Progenitor cell of endocrine pancreas (in vitro differentiated cells): Measurements from ENCODE around the gene CEP63. TPM values are rescaled to one million over a fixed set of nuclear protein-coding genes. Genes with fewer than 3 reads are reported as not detected.

Source experiments
- DNase-seq: peaks from one replicate; pipeline ENCODE4 v3.0.0; 2021; ENCODE audit warnings: low spot score; ENCODE audit not compliant: unreplicated experiment
- H3K27ac Mint-ChIP-seq: 2 replicates; pipeline ENCODE4 v1.8.0; 2021; ENCODE audit warnings: mild to moderate bottlenecking, moderate library complexity, mixed read lengths
- H3K27me3 Mint-ChIP-seq: 2 replicates; pipeline ENCODE4 v1.8.0; 2021; ENCODE audit warnings: mixed read lengths
- H3K36me3 Mint-ChIP-seq: 2 replicates; pipeline ENCODE4 v1.8.0; 2022; ENCODE audit warnings: mixed read lengths; ENCODE audit not compliant: insufficient read depth
- H3K4me1 Mint-ChIP-seq: 2 replicates; pipeline ENCODE4 v1.8.0; 2021; ENCODE audit warnings: low read depth, mixed read lengths
- H3K4me3 Mint-ChIP-seq: 2 replicates; pipeline ENCODE4 v1.8.0; 2021; ENCODE audit warnings: low read depth, mild to moderate bottlenecking, moderate library complexity, mixed read lengths
- H3K9me3 Mint-ChIP-seq: 2 replicates; pipeline ENCODE4 v1.8.0; 2021; ENCODE audit warnings: low read depth, mixed read lengths
- CTCF ChIP-seq: fragments of 200-600 bp; sonication (generic); IDR thresholded peaks from one replicate; pipeline ENCODE4 v1.5.0; 2021; ENCODE audit warnings: antibody characterized with exemption, mild to moderate bottlenecking; ENCODE audit not compliant: unreplicated experiment
- total RNA-seq: library from RNA; stranded (reverse); gene quantifications from 2 replicates; pipeline ENCODE4 v1.2.1, GENCODE V29; 2021

The CEP63 gene
- total RNA-seq, 1 donor from 2014 or later: 25.7 TPM

DNA sequence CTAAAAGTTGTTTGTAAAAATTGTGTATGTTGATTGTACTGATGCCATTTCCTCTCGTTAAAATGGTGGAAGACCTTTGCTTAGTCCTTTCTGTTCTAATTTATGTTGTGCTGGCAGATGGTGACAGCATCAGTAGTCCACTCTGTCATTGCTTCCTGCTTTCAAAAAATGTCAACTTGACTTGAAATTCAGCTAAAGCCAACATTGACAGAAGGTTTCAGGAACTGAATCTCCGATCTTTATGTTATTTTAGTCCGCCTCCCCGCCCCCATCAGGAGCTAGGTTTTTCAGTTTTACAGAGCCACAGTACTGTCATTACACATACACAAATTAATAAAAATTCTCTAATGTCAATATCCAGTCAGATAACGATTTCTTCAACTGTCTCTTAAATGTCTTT is 1.5 kb downstream of the CEP63 start:
- Mint-ChIP-seq H3K4me1 (peaks cover 24% of the 10 kb centered on the region), H3K27me3 (no peaks in the 10 kb centered on the region), H3K27ac (no peak overlapping the region), H3K9me3 (no peaks in the 10 kb centered on the region), H3K4me3 (peak overlapping the region; percentile 99), H3K36me3 (peaks cover 8% of the 10 kb centered on the region)
- no peak for TF ChIP-seq CTCF
- no peak for DNase-seq

DNA sequence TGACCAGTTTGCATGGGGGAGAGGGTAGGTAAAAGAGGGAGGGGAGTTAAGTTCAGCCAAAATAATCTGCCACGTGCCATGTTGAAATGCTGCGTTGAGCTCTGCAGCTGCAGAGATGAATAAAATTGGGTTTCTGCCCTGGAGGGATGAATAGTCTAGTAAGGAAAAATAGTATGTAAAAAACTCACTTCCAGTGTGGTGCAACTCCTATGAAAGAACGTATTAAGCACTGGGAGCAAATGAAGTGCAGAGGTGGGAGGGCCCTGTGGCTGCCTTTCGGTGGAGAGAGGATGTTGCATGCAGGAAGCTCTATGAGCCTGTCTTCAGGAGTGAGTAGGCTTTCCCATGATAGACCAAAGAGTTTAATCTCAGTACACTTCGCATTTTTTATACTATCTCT is 8.6 kb downstream of the CEP63 start:
- Mint-ChIP-seq H3K4me1 (no peaks in the 10 kb centered on the region), H3K36me3 (peaks cover 28% of the 10 kb centered on the region), H3K4me3 (no peak overlapping the region), H3K27me3 (no peaks in the 10 kb centered on the region), H3K27ac (no peak overlapping the region), H3K9me3 (peaks cover 17% of the 10 kb centered on the region)
- no peak for DNase-seq
- TF ChIP-seq CTCF: no peak

GRCh38 chr3:134495980-134496379 is 10.1 kb downstream of the CEP63 start:
- Mint-ChIP-seq H3K36me3 (peaks cover 37% of the 10 kb centered on the region), H3K9me3 (peaks cover 22% of the 10 kb centered on the region), H3K27ac (no peak overlapping the region), H3K27me3 (no peaks in the 10 kb centered on the region), H3K4me1 (no peaks in the 10 kb centered on the region), H3K4me3 (no peak overlapping the region)
- TF ChIP-seq CTCF: no peak
- DNase-seq: no peak

DNA sequence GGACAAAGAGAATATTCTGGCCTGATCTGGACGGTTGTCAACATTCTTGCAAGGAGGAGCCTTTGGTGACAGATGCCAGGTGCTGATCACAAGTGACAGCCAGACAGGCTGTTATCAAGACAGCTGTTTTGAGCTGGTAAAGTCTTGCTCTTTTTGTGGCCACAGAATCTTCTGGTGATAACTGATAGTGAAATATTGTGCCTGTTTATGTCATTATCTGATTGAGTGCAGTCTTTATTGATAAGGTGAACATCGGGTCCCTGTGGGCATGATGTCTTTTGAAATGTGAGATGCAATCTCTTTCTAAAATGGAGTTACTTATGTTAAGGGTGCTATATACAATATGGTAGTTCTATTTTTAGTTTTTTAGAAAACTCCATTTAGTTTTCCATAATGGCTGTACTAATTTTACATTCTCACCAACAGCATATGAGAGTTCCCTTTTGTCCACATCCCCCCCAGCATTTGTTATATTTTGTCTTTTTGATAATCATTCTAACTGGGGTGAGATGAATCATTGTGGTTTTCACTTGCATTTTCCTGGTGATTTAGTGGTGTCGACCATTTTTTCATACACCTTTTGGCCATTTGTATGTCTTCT is 10.7 kb downstream of the CEP63 start:
- Mint-ChIP-seq H3K27ac (no peak overlapping the region), H3K36me3 (peaks cover 42% of the 10 kb centered on the region), H3K27me3 (no peaks in the 10 kb centered on the region), H3K4me1 (no peaks in the 10 kb centered on the region), H3K4me3 (no peak overlapping the region), H3K9me3 (peaks cover 27% of the 10 kb centered on the region)
- DNase-seq: no peak
- TF ChIP-seq CTCF: no peak

DNA sequence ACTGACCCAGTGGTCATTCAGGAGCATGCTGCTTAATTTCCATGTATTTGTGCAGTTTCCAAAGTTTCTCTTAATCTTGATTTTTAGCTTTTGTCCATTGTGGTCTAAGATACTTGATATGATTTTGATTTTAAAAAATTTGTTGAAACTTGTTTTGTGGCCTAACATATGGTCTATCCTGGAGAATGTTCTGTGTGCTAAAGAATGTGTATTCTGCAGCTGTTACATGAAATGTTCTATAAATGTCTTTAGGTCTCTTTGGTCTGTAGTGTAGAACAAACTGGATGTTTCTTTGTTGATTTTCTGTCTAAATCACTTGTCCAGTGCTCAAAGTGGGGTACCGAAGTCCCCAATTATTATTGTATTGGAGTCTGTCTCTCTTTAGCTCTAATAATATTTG is 17.4 kb downstream of the CEP63 start:
- H3K36me3 Mint-ChIP-seq: peaks cover 51% of the 10 kb centered on the region
- H3K27me3 Mint-ChIP-seq: no peaks in the 10 kb centered on the region
- no peak overlapping the region for H3K27ac Mint-ChIP-seq
- H3K9me3 Mint-ChIP-seq: peaks cover 46% of the 10 kb centered on the region
- H3K4me3 Mint-ChIP-seq: no peak overlapping the region
- no peak for TF ChIP-seq CTCF
- no peak for DNase-seq
- H3K4me1 Mint-ChIP-seq: peaks cover 2% of the 10 kb centered on the region
